ENCODE measurements around the gene ABCG4. TPM values are rescaled to one million over a fixed set of nuclear protein-coding genes. Genes with fewer than 3 reads are reported as not detected.
A peak's percentile ranks its signal among the peaks of the same experiment; 100 is the strongest.
"Not testable (repeated sequence)": the region's sequence is repeated elsewhere in the genome, so short reads cannot be mapped to it uniquely, and the experiment has no call there.

ABCG4 gene
- total and polyA plus RNA-seq, 2 donors: 0.18 to 0.95 TPM

- WGBS: 78% methylated on average over 8 of the region's 8 CpGs
- H3K4me1 ChIP-seq (ENCODE audit: insufficient read depth): no peaks in the 10 kb centered on the region
- H3K4me3 ChIP-seq (ENCODE audit: low read depth, low read length): no peak overlapping the region
- no peaks in the 10 kb centered on the region for H3K36me3 ChIP-seq (ENCODE audit: insufficient read depth)
- no peak overlapping the region for H3K27ac ChIP-seq (ENCODE audit: low read depth)
- no peak for DNase-seq (ENCODE audit: extremely low spot score)
These were observed 40.0 kb downstream of the ABCG4 start for GRCh38 chr11:119188887-119189286.

DNA sequence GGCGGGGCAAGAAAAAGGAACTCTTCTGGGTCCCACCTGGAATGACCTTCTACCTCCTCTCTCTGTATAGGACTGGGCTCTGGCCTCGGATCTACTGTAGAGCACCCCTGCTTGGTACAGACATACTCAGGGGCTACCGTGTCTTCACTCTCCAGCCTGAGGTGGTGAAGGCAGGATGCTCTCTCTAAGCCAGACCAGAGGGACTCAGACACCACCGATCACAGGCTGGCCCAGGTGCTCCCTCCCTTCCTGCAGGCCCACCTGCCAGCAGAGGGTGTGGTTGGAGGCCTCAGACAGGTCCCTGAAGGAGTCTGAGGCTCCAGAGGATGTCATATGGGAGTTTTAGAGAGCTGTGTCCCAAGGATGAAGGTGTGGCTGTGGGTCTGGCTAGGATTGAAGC lies 40.5 kb downstream of the ABCG4 start:
- no peak overlapping the region for H3K27ac ChIP-seq (ENCODE audit: low read depth)
- no peaks in the 10 kb centered on the region for H3K4me1 ChIP-seq (ENCODE audit: insufficient read depth)
- no peaks in the 10 kb centered on the region for H3K36me3 ChIP-seq (ENCODE audit: insufficient read depth)
- no peak for DNase-seq (ENCODE audit: extremely low spot score)
- WGBS: 78% methylated on average over 4 of the region's 4 CpGs
- H3K4me3 ChIP-seq (ENCODE audit: low read depth, low read length): no peak overlapping the region

GRCh38 chr11:119190531-119190930 lies 41.7 kb downstream of the ABCG4 start:
- no peaks in the 10 kb centered on the region for H3K4me1 ChIP-seq (ENCODE audit: insufficient read depth)
- 81% methylated on average over 9 of the region's 9 CpGs for WGBS
- H3K36me3 ChIP-seq (ENCODE audit: insufficient read depth): no peaks in the 10 kb centered on the region
- H3K27ac ChIP-seq (ENCODE audit: low read depth): no peak overlapping the region
- DNase-seq (ENCODE audit: extremely low spot score): no peak
- no peak overlapping the region for H3K4me3 ChIP-seq (ENCODE audit: low read depth, low read length)

GRCh38 chr11:119191265-119191664 lies 42.4 kb downstream of the ABCG4 start:
- not testable (repeated sequence) for H3K36me3 ChIP-seq (ENCODE audit: insufficient read depth); H3K4me3 ChIP-seq (ENCODE audit: low read depth, low read length); DNase-seq (ENCODE audit: extremely low spot score); H3K27ac ChIP-seq (ENCODE audit: low read depth); H3K4me1 ChIP-seq (ENCODE audit: insufficient read depth)
- WGBS: 91% methylated on average over 14 of the region's 14 CpGs

DNA sequence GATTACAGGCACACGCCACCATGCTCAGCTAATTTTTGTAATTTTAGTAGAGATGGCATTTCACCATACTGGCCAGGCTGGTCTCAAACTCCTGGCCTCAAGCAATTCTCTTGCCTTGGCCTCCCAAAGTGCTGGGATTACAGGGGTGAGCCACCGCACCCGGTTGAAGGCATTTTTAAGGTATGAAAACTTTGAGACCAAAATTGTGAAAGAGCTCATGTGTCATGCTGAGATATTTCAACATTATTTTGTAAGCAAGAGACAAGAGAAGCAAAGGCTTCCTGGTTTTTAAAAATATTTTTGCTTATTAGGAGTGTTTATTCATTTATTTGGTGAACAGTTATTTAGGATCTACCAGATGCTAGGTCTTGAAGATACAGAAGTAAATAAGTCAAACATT lies 43.3 kb downstream of the ABCG4 start:
- H3K36me3 ChIP-seq (ENCODE audit: insufficient read depth): no peaks in the 10 kb centered on the region
- no peak overlapping the region for H3K27ac ChIP-seq (ENCODE audit: low read depth)
- no peaks in the 10 kb centered on the region for H3K4me1 ChIP-seq (ENCODE audit: insufficient read depth)
- no peak for DNase-seq (ENCODE audit: extremely low spot score)
- no peak overlapping the region for H3K4me3 ChIP-seq (ENCODE audit: low read depth, low read length)
- 98% methylated on average over 3 of the region's 3 CpGs for WGBS

GRCh38 chr11:119193001-119193400 lies 44.1 kb downstream of the ABCG4 start:
- WGBS: 91% methylated on average over 5 of the region's 5 CpGs
- Histone ChIP-seq H3K36me3 (ENCODE audit: insufficient read depth) (no peaks in the 10 kb centered on the region), H3K4me1 (ENCODE audit: insufficient read depth) (no peaks in the 10 kb centered on the region), H3K27ac (ENCODE audit: low read depth) (no peak overlapping the region), H3K4me3 (ENCODE audit: low read depth, low read length) (no peak overlapping the region)
- DNase-seq (ENCODE audit: extremely low spot score): no peak

GRCh38 chr11:119193626-119194025 lies 44.8 kb downstream of the ABCG4 start:
- Histone ChIP-seq H3K4me1 (ENCODE audit: insufficient read depth) (no peaks in the 10 kb centered on the region), H3K36me3 (ENCODE audit: insufficient read depth) (no peaks in the 10 kb centered on the region), H3K4me3 (ENCODE audit: low read depth, low read length) (no peak overlapping the region), H3K27ac (ENCODE audit: low read depth) (no peak overlapping the region)
- no peak for DNase-seq (ENCODE audit: extremely low spot score)
- 88% methylated on average over 10 of the region's 10 CpGs for WGBS

DNA sequence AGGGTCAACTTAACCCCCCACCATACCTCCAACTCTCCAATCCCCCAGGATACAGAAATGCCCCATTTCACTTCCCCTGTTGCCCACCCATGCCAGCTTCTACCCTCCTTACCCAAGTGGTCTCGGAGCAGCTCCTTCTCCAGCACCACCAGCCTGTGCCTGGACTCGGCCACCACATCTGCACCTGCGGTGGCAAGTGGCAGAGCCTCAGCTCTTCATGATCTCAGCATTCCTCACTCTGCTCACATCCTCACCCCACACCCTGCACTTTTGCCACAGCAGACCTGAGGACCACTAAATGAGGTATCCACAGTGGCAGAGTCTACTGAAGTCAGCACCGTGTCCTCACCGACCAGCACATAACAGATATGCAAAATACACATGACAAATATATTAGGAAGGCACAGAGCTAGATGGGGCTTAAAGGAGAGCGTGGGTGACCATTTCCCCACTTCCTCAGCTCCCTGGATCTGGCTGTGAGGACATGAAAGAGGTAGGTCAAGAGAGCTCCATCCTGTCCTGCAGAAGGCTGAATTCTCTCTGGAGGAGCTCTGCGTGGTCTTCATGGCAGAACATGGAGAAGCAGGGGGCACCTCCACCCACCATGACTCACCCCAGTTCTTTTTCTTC lies 46.1 kb downstream of the ABCG4 start:
- Histone ChIP-seq H3K36me3 (ENCODE audit: insufficient read depth) (no peaks in the 10 kb centered on the region), H3K27ac (ENCODE audit: low read depth) (no peak overlapping the region), H3K4me1 (ENCODE audit: insufficient read depth) (no peaks in the 10 kb centered on the region), H3K4me3 (ENCODE audit: low read depth, low read length) (no peak overlapping the region)
- no peak for DNase-seq (ENCODE audit: extremely low spot score)
- 68% methylated on average over 7 of the region's 7 CpGs for WGBS

GRCh38 chr11:119195680-119196079 lies 46.8 kb downstream of the ABCG4 start:
- 26% methylated on average over 6 of the region's 6 CpGs for WGBS
- H3K4me1 ChIP-seq (ENCODE audit: insufficient read depth): no peaks in the 10 kb centered on the region
- H3K27ac ChIP-seq (ENCODE audit: low read depth): no peak overlapping the region
- H3K36me3 ChIP-seq (ENCODE audit: insufficient read depth): no peaks in the 10 kb centered on the region
- no peak for DNase-seq (ENCODE audit: extremely low spot score)
- H3K4me3 ChIP-seq (ENCODE audit: low read depth, low read length): no peak overlapping the region

- 42% methylated on average over 5 of the region's 5 CpGs for WGBS
These were observed 48.1 kb downstream of the ABCG4 start for GRCh38 chr11:119196833-119197483.

GRCh38 chr11:119198925-119199324 lies 50.1 kb downstream of the ABCG4 start:
- Histone ChIP-seq H3K4me1 (ENCODE audit: insufficient read depth) (no peaks in the 10 kb centered on the region), H3K36me3 (ENCODE audit: insufficient read depth) (no peaks in the 10 kb centered on the region), H3K27ac (ENCODE audit: low read depth) (no peak overlapping the region), H3K4me3 (ENCODE audit: low read depth, low read length) (no peak overlapping the region)
- WGBS: 81% methylated on average over 6 of the region's 6 CpGs
- no peak for DNase-seq (ENCODE audit: extremely low spot score)

More at GRCh38 chr11:119196833-119197483, 48.1 kb downstream of the ABCG4 start:
- Histone ChIP-seq H3K4me3 (ENCODE audit: low read depth, low read length) (no peak overlapping the region), H3K4me1 (ENCODE audit: insufficient read depth) (no peaks in the 10 kb centered on the region), H3K36me3 (ENCODE audit: insufficient read depth) (no peaks in the 10 kb centered on the region), H3K27ac (ENCODE audit: low read depth) (no peak overlapping the region)
- peak; percentile 71 for DNase-seq (ENCODE audit: extremely low spot score)

GRCh38 chr11:119201236-119201635 lies 52.4 kb downstream of the ABCG4 start:
- not testable (repeated sequence) for H3K36me3 ChIP-seq (ENCODE audit: insufficient read depth); DNase-seq (ENCODE audit: extremely low spot score); H3K27ac ChIP-seq (ENCODE audit: low read depth); H3K4me1 ChIP-seq (ENCODE audit: insufficient read depth); H3K4me3 ChIP-seq (ENCODE audit: low read depth, low read length)
- 77% methylated on average over 5 of the region's 5 CpGs for WGBS

- H3K27ac ChIP-seq (ENCODE audit: low read depth): no peak overlapping the region
- H3K36me3 ChIP-seq (ENCODE audit: insufficient read depth): no peaks in the 10 kb centered on the region
- no peak for DNase-seq (ENCODE audit: extremely low spot score)
- no peaks in the 10 kb centered on the region for H3K4me1 ChIP-seq (ENCODE audit: insufficient read depth)
- H3K4me3 ChIP-seq (ENCODE audit: low read depth, low read length): no peak overlapping the region
- WGBS: 85% methylated on average over 7 of the region's 7 CpGs
These were observed 53.7 kb downstream of the ABCG4 start for GRCh38 chr11:119202554-119202953.

GRCh38 chr11:119204066-119204465 lies 55.2 kb downstream of the ABCG4 start:
- DNase-seq (ENCODE audit: extremely low spot score): no peak

More at GRCh38 chr11:119204066-119204465, 55.2 kb downstream of the ABCG4 start:
- WGBS: 96% methylated on average over 9 of the region's 9 CpGs
- Histone ChIP-seq H3K27ac (ENCODE audit: low read depth) (no peak overlapping the region), H3K36me3 (ENCODE audit: insufficient read depth) (no peaks in the 10 kb centered on the region), H3K4me3 (ENCODE audit: low read depth, low read length) (no peak overlapping the region), H3K4me1 (ENCODE audit: insufficient read depth) (no peaks in the 10 kb centered on the region)

Measured in urinary bladder (tissue), 4 donors.